ENCODE data around the gene EMD. TPM values are rescaled to one million over a fixed set of nuclear protein-coding genes. Genes with fewer than 3 reads are reported as not detected.
A peak's percentile ranks its signal among the peaks of the same experiment; 100 is the strongest.
"Not testable (repeated sequence)": the region's sequence is repeated elsewhere in the genome, so short reads cannot be mapped to it uniquely, and the experiment has no call there.

The EMD gene
- total RNA-seq, 1 donor from 2014 or later = 55.6 TPM

GRCh38 chrX:154341399-154342298, 37.4 kb upstream of the EMD start:
- H3K9me3 ChIP-seq (replicated peaks); H3K27me3 ChIP-seq (ENCODE audit: low read depth); H3K4me1 ChIP-seq; intact Hi-C loops (cut with micrococcal nuclease); H3K36me3 ChIP-seq; DNase-seq: not testable (repeated sequence)
- peak; percentile 10 for TF ChIP-seq CTCF (IDR thresholded peaks at IDR 0.05; ENCODE audit: borderline replicate concordance)
- peak overlapping the region; percentile 91 for H3K27ac ChIP-seq (replicated peaks)
- peak overlapping the region; percentile 55 for H3K4me3 ChIP-seq

GRCh38 chrX:154343063-154343462, 36.0 kb upstream of the EMD start:
- H3K4me3 ChIP-seq; H3K9me3 ChIP-seq (replicated peaks); H3K27me3 ChIP-seq (ENCODE audit: low read depth); intact Hi-C loops (cut with micrococcal nuclease); DNase-seq; H3K36me3 ChIP-seq; H3K4me1 ChIP-seq; H3K27ac ChIP-seq (replicated peaks): not testable (repeated sequence)

GRCh38 chrX:154343620-154344019, 35.5 kb upstream of the EMD start:
- H3K4me1 ChIP-seq; H3K36me3 ChIP-seq; H3K4me3 ChIP-seq; H3K27ac ChIP-seq (replicated peaks); DNase-seq; H3K27me3 ChIP-seq (ENCODE audit: low read depth); intact Hi-C loops (cut with micrococcal nuclease); H3K9me3 ChIP-seq (replicated peaks): not testable (repeated sequence)

- peak overlapping the region; percentile 16 for H3K27ac ChIP-seq (replicated peaks)
- no peak overlapping the region for H3K4me3 ChIP-seq
- H3K36me3 ChIP-seq = peaks cover 47% of the 10 kb centered on the region
- no peak for DNase-seq
- no peaks in the 10 kb centered on the region for H3K27me3 ChIP-seq (ENCODE audit: low read depth)
- H3K4me1 ChIP-seq = peaks cover 15% of the 10 kb centered on the region
- no peaks in the 10 kb centered on the region for H3K9me3 ChIP-seq (replicated peaks)
- no peak for TF ChIP-seq CTCF (IDR thresholded peaks at IDR 0.05; ENCODE audit: borderline replicate concordance)
- intact Hi-C loops (cut with micrococcal nuclease) = no loop called here
These were observed 31.0 kb upstream of the EMD start for GRCh38 chrX:154348114-154348531.

GRCh38 chrX:154348646-154349358, 30.3 kb upstream of the EMD start:
- Histone ChIP-seq H3K27ac (replicated peaks) (peak overlapping the region; percentile 16), H3K4me3 (no peak overlapping the region), H3K9me3 (replicated peaks) (no peaks in the 10 kb centered on the region), H3K4me1 (peaks cover 15% of the 10 kb centered on the region), H3K36me3 (peaks cover 54% of the 10 kb centered on the region), H3K27me3 (ENCODE audit: low read depth) (no peaks in the 10 kb centered on the region)
- intact Hi-C loops (cut with micrococcal nuclease) = no loop called here
- TF ChIP-seq CTCF (IDR thresholded peaks at IDR 0.05; ENCODE audit: borderline replicate concordance) = no peak
- DNase-seq = no peak

- Histone ChIP-seq H3K27me3 (ENCODE audit: low read depth) (no peaks in the 10 kb centered on the region), H3K9me3 (replicated peaks) (no peaks in the 10 kb centered on the region), H3K27ac (replicated peaks) (peak overlapping the region; percentile 16), H3K4me1 (peaks cover 15% of the 10 kb centered on the region), H3K36me3 (peaks cover 60% of the 10 kb centered on the region), H3K4me3 (no peak overlapping the region)
- TF ChIP-seq CTCF (IDR thresholded peaks at IDR 0.05; ENCODE audit: borderline replicate concordance) = no peak
- intact Hi-C loops (cut with micrococcal nuclease) = no loop called here
- no peak for DNase-seq
These were observed 29.6 kb upstream of the EMD start for GRCh38 chrX:154349359-154349935.
